ENCODE measurements around the gene S100A6.
A peak's percentile ranks its signal among the peaks of the same experiment; 100 is the strongest.

GRCh38 chr1:153506831-153507413 lies 28.9 kb downstream of the S100A6 start:
- no peak for TF ChIP-seq CTCF (IDR thresholded peaks at IDR 0.05)
- TF ChIP-seq POLR2A (IDR thresholded peaks at IDR 0.05), result no peak
- peak; percentile 82 to 91 (median 91) for TF ChIP-seq POLR2AphosphoS5 (IDR thresholded peaks at IDR 0.05)
- no peak for TF ChIP-seq EP300 (IDR thresholded peaks at IDR 0.05; ENCODE audit: low read depth)
